Activated CD4-positive, alpha-beta T cell treated with anti-CD3 and anti-CD28 coated beads, Interleukin-2, amount 50 U/mL, for 16 hours (primary cell): ENCODE measurements around the gene ZNF521.

Source experiments
- DNase-seq: peaks from one replicate; pipeline ENCODE4 v3.0.0-alpha.2; 2020

The ZNF521 gene

GRCh38 chr18:25351777-25352628, at the start of gene ZNF521:
Gene ZNF521, minus strand, starts transcription at chr18:25352166. Its CDS starts 1,220 bp downstream, at chr18:25350946.
- peak; percentile 34 for DNase-seq

GRCh38 chr18:25399554-25399953, 47.6 kb upstream of the ZNF521 start:
- no peak for DNase-seq

- no peak for DNase-seq
These were observed 40.2 kb upstream of the ZNF521 start for GRCh38 chr18:25392192-25392591.

GRCh38 chr18:25373432-25374179, 21.6 kb upstream of the ZNF521 start:
- no peak for DNase-seq

GRCh38 chr18:25370391-25370790, 18.4 kb upstream of the ZNF521 start:
- DNase-seq, result no peak

- DNase-seq, result no peak
These were observed 13.3 kb upstream of the ZNF521 start for GRCh38 chr18:25365242-25365641.

- DNase-seq, result no peak
These were observed 12.8 kb upstream of the ZNF521 start for GRCh38 chr18:25364732-25365131.

GRCh38 chr18:25360301-25360899, 8.4 kb upstream of the ZNF521 start:
- no peak for DNase-seq

- no peak for DNase-seq
These were observed 1.1 kb upstream of the ZNF521 start for GRCh38 chr18:25353080-25353479.

- no peak for DNase-seq
These were observed 651 bp upstream of the ZNF521 start for GRCh38 chr18:25352629-25353005.

GRCh38 chr18:25351280-25351775, 638 bp downstream of the ZNF521 start:
- no peak for DNase-seq

- DNase-seq, result peak; percentile 0
These were observed 1.3 kb downstream of the ZNF521 start for GRCh38 chr18:25350489-25351251.

- no peak for DNase-seq
These were observed 2.0 kb downstream of the ZNF521 start for GRCh38 chr18:25349926-25350487.

- DNase-seq, result no peak
These were observed 2.6 kb downstream of the ZNF521 start for GRCh38 chr18:25349131-25349925.

GRCh38 chr18:25348386-25349130, 3.4 kb downstream of the ZNF521 start:
- no peak for DNase-seq

GRCh38 chr18:25346561-25346960, 5.4 kb downstream of the ZNF521 start:
- DNase-seq, result no peak

GRCh38 chr18:25345081-25345866, 6.7 kb downstream of the ZNF521 start:
- DNase-seq, result no peak

GRCh38 chr18:25341831-25342230, 10.1 kb downstream of the ZNF521 start:
- no peak for DNase-seq

GRCh38 chr18:25340762-25341161, 11.2 kb downstream of the ZNF521 start:
- DNase-seq, result no peak

GRCh38 chr18:25335676-25336075, 16.3 kb downstream of the ZNF521 start:
- no peak for DNase-seq
